BJ (cell line): ENCODE results near the gene HBQ1. TPM values are rescaled to one million over a fixed set of nuclear protein-coding genes. Genes with fewer than 3 reads are reported as not detected.
"Not testable (repeated sequence)": the region's sequence is repeated elsewhere in the genome, so short reads cannot be mapped to it uniquely, and the experiment has no call there.

Source experiments
- CTCF ChIA-PET: fragments of 350-600 bp; formaldehyde crosslinking; extraction: SDS; loops from one replicate; lab custom pipeline; 2021; ENCODE audit warnings: antibody characterized with exemption, inconsistent platforms; lab: Yijun Ruan, JAX
- POLR2A ChIA-PET: fragments of 300-600 bp; sonication (Branson Sonifier 250); formaldehyde crosslinking; extraction: SDS; loops from one replicate; lab custom pipeline; 2021; ENCODE audit warnings: antibody characterized with exemption; lab: Charles Lee
- DNase-seq: peaks from one replicate; pipeline ENCODE4 v3.0.0-alpha.2; 2011; ENCODE audit warnings: low read depth
- H3K27me3 ChIP-seq: 2 replicates; pipeline ENCODE4 v1.6.0; 2011; ENCODE audit warnings: low read length; ENCODE audit not compliant: control insufficient read depth, insufficient read depth
- H3K36me3 ChIP-seq: 2 replicates; pipeline ENCODE4 v1.5.1; 2011; ENCODE audit warnings: low read length; ENCODE audit not compliant: control insufficient read depth, insufficient read depth
- H3K4me3 ChIP-seq: 2 replicates; pipeline ENCODE4 v1.5.1; 2011; ENCODE audit warnings: low read depth, mild to moderate bottlenecking, control low read depth, low read length
- CTCF ChIP-seq: IDR thresholded peaks from 2 replicates; pipeline ENCODE4 v1.5.1; 2011; ENCODE audit warnings: low read depth, mild to moderate bottlenecking, control low read depth, inconsistent platforms, low read length, moderate library complexity; ENCODE audit not compliant: insufficient read depth
- polyA plus RNA-seq: library from polyadenylated mRNA; depleted of rRNA; stranded (reverse); fragments of >200 nt; gene quantifications from 2 replicates; pipeline ENCODE4 v1.2.3, GENCODE V29; 2011

HBQ1 gene
- polyA plus RNA-seq, 1 experiment, result 0.18 TPM

GRCh38 chr16:170788-171187, 9.5 kb upstream of the HBQ1 start:
- CTCF ChIA-PET, result interaction anchor here (1.1 kb wide), 1 partner anchor 10 kb away, joined by 4 read pairs; the partner anchor contains the start of gene HBQ1
- Histone ChIP-seq H3K36me3 (no peaks in the 10 kb centered on the region), H3K4me3 (no peak overlapping the region), H3K27me3 (peaks cover 39% of the 10 kb centered on the region)
- POLR2A ChIA-PET, result no interaction called here
- DNase-seq, result no peak
- TF ChIP-seq CTCF, result no peak

GRCh38 chr16:172374-172941, 7.8 kb upstream of the HBQ1 start, which contains the start of gene HBA2:
HBA2 (plus strand) TSS chr16:172876; CDS start chr16:172913, 37 bp downstream.
- H3K36me3 ChIP-seq, H3K4me3 ChIP-seq, POLR2A ChIA-PET, DNase-seq: not testable (repeated sequence)
- peaks cover 25% of the 10 kb centered on the region for H3K27me3 ChIP-seq
- CTCF ChIA-PET, result interaction anchor here (1.0 kb wide), 1 partner anchor 9 kb away, joined by 3 read pairs; no protein-coding TSS in a partner anchor

- DNase-seq, result not testable (repeated sequence)
Measured at GRCh38 chr16:173211-173854, 6.9 kb upstream of the HBQ1 start.

GRCh38 chr16:173928-174769, 6.1 kb upstream of the HBQ1 start:
- POLR2A ChIA-PET, DNase-seq: not testable (repeated sequence)

More at GRCh38 chr16:173211-173854, 6.9 kb upstream of the HBQ1 start:
- H3K4me3 ChIP-seq, CTCF ChIA-PET, POLR2A ChIA-PET, H3K36me3 ChIP-seq: not testable (repeated sequence)
- peaks cover 28% of the 10 kb centered on the region for H3K27me3 ChIP-seq

GRCh38 chr16:175011-175949, 5.0 kb upstream of the HBQ1 start:
- Histone ChIP-seq H3K36me3 (no peaks in the 10 kb centered on the region), H3K4me3 (no peak overlapping the region), H3K27me3 (peaks cover 22% of the 10 kb centered on the region)
- CTCF ChIA-PET, result interaction anchor here (1.3 kb wide), 1 partner anchor 68 kb away, joined by 3 read pairs; no protein-coding TSS in a partner anchor
- POLR2A ChIA-PET, result no interaction called here
- no peak for TF ChIP-seq CTCF
- DNase-seq, result no peak

More at GRCh38 chr16:173928-174769, 6.1 kb upstream of the HBQ1 start:
- CTCF ChIA-PET, result interaction anchor here (1.3 kb wide), 1 partner anchor 67 kb away, joined by 3 read pairs; no protein-coding TSS in a partner anchor
- not testable (repeated sequence) for H3K4me3 ChIP-seq, H3K36me3 ChIP-seq
- H3K27me3 ChIP-seq, result peaks cover 22% of the 10 kb centered on the region

GRCh38 chr16:176006-176405, 4.3 kb upstream of the HBQ1 start:
- H3K36me3 ChIP-seq, H3K4me3 ChIP-seq, DNase-seq, POLR2A ChIA-PET, CTCF ChIA-PET: not testable (repeated sequence)
- peaks cover 20% of the 10 kb centered on the region for H3K27me3 ChIP-seq

- H3K4me3 ChIP-seq, POLR2A ChIA-PET, H3K36me3 ChIP-seq, DNase-seq: not testable (repeated sequence)
- CTCF ChIA-PET, result interaction anchor here (1.0 to 1.7 kb wide), 3 partner anchors 59 to 185 kb away, joined by 3 to 6 read pairs (median 3); no protein-coding TSS in a partner anchor
- H3K27me3 ChIP-seq, result peaks cover 19% of the 10 kb centered on the region
Measured at GRCh38 chr16:176477-177382, 3.5 kb upstream of the HBQ1 start, which contains the start of gene HBA1. HBA1 (plus strand) TSS chr16:176680; CDS start chr16:176717, 37 bp downstream.
